Loucy (cell line): ENCODE results near the gene MUC12.

ENCODE experiments used
- H2AFZ ChIP-seq: fragments of 200-600 bp; sonication (generic); 2 replicates; pipeline ENCODE4 v1.6.0; 2016; ENCODE audit warnings: antibody characterized with exemption, mild to moderate bottlenecking, low read length, moderate library complexity
- H3F3A ChIP-seq: fragments of 200-600 bp; 2 replicates; pipeline ENCODE4 v1.6.0; 2016; ENCODE audit warnings: antibody characterized with exemption, low read depth, mild to moderate bottlenecking
- H3K27me3 ChIP-seq: fragments of 200-600 bp; sonication (generic); 2 replicates; pipeline ENCODE4 v1.6.1; 2014; ENCODE audit warnings: low read length, mild to moderate bottlenecking; ENCODE audit not compliant: insufficient read depth, poor library complexity, severe bottlenecking
- H3K36me3 ChIP-seq: fragments of 200-600 bp; sonication (generic); 2 replicates; pipeline ENCODE4 v1.6.1; 2016; ENCODE audit warnings: low read length; ENCODE audit not compliant: insufficient read depth
- H3K4me1 ChIP-seq: fragments of 200-600 bp; sonication (generic); 2 replicates; pipeline ENCODE4 v1.5.1; 2014; ENCODE audit warnings: low read length, mild to moderate bottlenecking; ENCODE audit not compliant: insufficient read depth, poor library complexity, severe bottlenecking
- H3K4me2 ChIP-seq: fragments of 200-600 bp; sonication (generic); 2 replicates; pipeline ENCODE4 v1.6.0; 2014; ENCODE audit warnings: antibody characterized with exemption, low read length, low read depth, mild to moderate bottlenecking; ENCODE audit not compliant: poor library complexity, severe bottlenecking
- H3K4me3 ChIP-seq: fragments of 200-600 bp; sonication (generic); 2 replicates; pipeline ENCODE4 v1.5.1; 2014; ENCODE audit warnings: low read length, mild to moderate bottlenecking, mixed read lengths; ENCODE audit not compliant: poor library complexity, severe bottlenecking
- H3K79me2 ChIP-seq: fragments of 200-600 bp; sonication (generic); 2 replicates; pipeline ENCODE4 v1.6.1; 2014; ENCODE audit warnings: low read length; ENCODE audit not compliant: insufficient read depth
- H3K9ac ChIP-seq: fragments of 200-600 bp; sonication (generic); 2 replicates; pipeline ENCODE4 v1.6.0; 2014; ENCODE audit warnings: mild to moderate bottlenecking, low read depth, low read length, moderate library complexity; ENCODE audit not compliant: poor library complexity, severe bottlenecking
- H3K9me2 ChIP-seq: fragments of 200-600 bp; sonication (generic); replicated peaks from 2 replicates; pipeline ENCODE4 v1.6.1; 2016; ENCODE audit warnings: low read depth, low read length, mixed read lengths
- H3K9me3 ChIP-seq: fragments of 200-600 bp; sonication (generic); 2 replicates; pipeline ENCODE4 v1.6.1; 2014; ENCODE audit warnings: mild to moderate bottlenecking, antibody characterized with exemption, low read length, low read depth; ENCODE audit not compliant: insufficient read depth
- H4K20me1 ChIP-seq: fragments of 200-600 bp; sonication (generic); 2 replicates; pipeline ENCODE4 v1.6.0; 2014; ENCODE audit warnings: antibody characterized with exemption, low read length, mild to moderate bottlenecking; ENCODE audit not compliant: insufficient read depth, poor library complexity, severe bottlenecking
- CTCF ChIP-seq: fragments of 200-600 bp; sonication (generic); conservative IDR thresholded peaks from 2 replicates; pipeline ENCODE4 v1.5.1; 2014; ENCODE audit warnings: mild to moderate bottlenecking, antibody characterized with exemption, low read length
- EZH2phosphoT487 ChIP-seq: fragments of 200-600 bp; IDR thresholded peaks from 2 replicates; pipeline ENCODE4 v1.6.1; 2018; ENCODE audit warnings: antibody characterized with exemption, mild to moderate bottlenecking, moderate library complexity, borderline replicate concordance

The MUC12 gene

GRCh38 chr7:101021703-101022102 is 52.3 kb downstream of the MUC12 start:
- H3K9ac ChIP-seq = no peak overlapping the region
- no peaks in the 10 kb centered on the region for H3K9me2 ChIP-seq
- no peak overlapping the region for H3K4me2 ChIP-seq
- H3K36me3 ChIP-seq = no peaks in the 10 kb centered on the region
- H3F3A ChIP-seq = no peaks in the 10 kb centered on the region
- no peaks in the 10 kb centered on the region for H4K20me1 ChIP-seq
- TF ChIP-seq EZH2phosphoT487 (no peak), CTCF (no peak)
- H3K4me1 ChIP-seq = peaks cover 5% of the 10 kb centered on the region
- H3K79me2 ChIP-seq = no peaks in the 10 kb centered on the region
- H3K27me3 ChIP-seq = no peaks in the 10 kb centered on the region
- H2AFZ ChIP-seq = no peak overlapping the region
- no peaks in the 10 kb centered on the region for H3K9me3 ChIP-seq
- no peak overlapping the region for H3K4me3 ChIP-seq

GRCh38 chr7:101023839-101024238 is 54.5 kb downstream of the MUC12 start:
- no peak overlapping the region for H3K4me3 ChIP-seq
- no peaks in the 10 kb centered on the region for H3K79me2 ChIP-seq
- H3K36me3 ChIP-seq = no peaks in the 10 kb centered on the region
- H2AFZ ChIP-seq = no peak overlapping the region
- TF ChIP-seq EZH2phosphoT487 (no peak), CTCF (no peak)
- no peaks in the 10 kb centered on the region for H3K4me1 ChIP-seq
- no peaks in the 10 kb centered on the region for H3K9me3 ChIP-seq
- H4K20me1 ChIP-seq = no peaks in the 10 kb centered on the region
- H3K27me3 ChIP-seq = no peaks in the 10 kb centered on the region
- no peaks in the 10 kb centered on the region for H3K9me2 ChIP-seq
- no peaks in the 10 kb centered on the region for H3F3A ChIP-seq
- no peak overlapping the region for H3K4me2 ChIP-seq
- H3K9ac ChIP-seq = no peak overlapping the region

- H3K4me2 ChIP-seq = no peak overlapping the region
- no peaks in the 10 kb centered on the region for H3K79me2 ChIP-seq
- no peak for TF ChIP-seq EZH2phosphoT487
- no peak; the same call in 1 of the 2 replicates for TF ChIP-seq CTCF
- H4K20me1 ChIP-seq = no peaks in the 10 kb centered on the region
- no peaks in the 10 kb centered on the region for H3K4me1 ChIP-seq
- no peaks in the 10 kb centered on the region for H3K9me2 ChIP-seq
- no peaks in the 10 kb centered on the region for H3K9me3 ChIP-seq
- no peaks in the 10 kb centered on the region for H3F3A ChIP-seq
- no peak overlapping the region for H3K4me3 ChIP-seq
- no peaks in the 10 kb centered on the region for H3K27me3 ChIP-seq
- no peak overlapping the region for H2AFZ ChIP-seq
- no peak overlapping the region for H3K9ac ChIP-seq
- H3K36me3 ChIP-seq = no peaks in the 10 kb centered on the region
Observed at GRCh38 chr7:101031082-101031481, 61.7 kb downstream of the MUC12 start.
